GM06990 (cell line): ENCODE data around the gene MGLL.

ENCODE experiments used
- DNase-seq: peaks from one replicate; pipeline ENCODE4 v3.0.0-alpha.2; 2011; ENCODE audit not compliant: insufficient read length; ENCODE audit errors: extremely low read depth
- H3K27me3 ChIP-seq: replicated peaks from 2 replicates; pipeline ENCODE4 v1.6.0; 2011; ENCODE audit warnings: low read length; ENCODE audit not compliant: control insufficient read depth, insufficient read depth
- H3K36me3 ChIP-seq: 2 replicates; pipeline ENCODE4 v1.5.1; 2011; ENCODE audit warnings: low read length; ENCODE audit not compliant: control insufficient read depth, insufficient read depth
- H3K4me3 ChIP-seq: replicated peaks from 2 replicates; pipeline ENCODE4 v1.5.1; 2011; ENCODE audit warnings: low read depth, mild to moderate bottlenecking, control low read depth, low read length
- TF ChIP-seq, protein P1 (sequence below): IDR thresholded peaks from 2 replicates; pipeline ENCODE4 v1.5.1; 2011; ENCODE audit warnings: low read length, control low read depth, mild to moderate bottlenecking, inconsistent platforms; ENCODE audit not compliant: insufficient read depth, poor library complexity, severe bottlenecking

MGLL gene

DNA sequence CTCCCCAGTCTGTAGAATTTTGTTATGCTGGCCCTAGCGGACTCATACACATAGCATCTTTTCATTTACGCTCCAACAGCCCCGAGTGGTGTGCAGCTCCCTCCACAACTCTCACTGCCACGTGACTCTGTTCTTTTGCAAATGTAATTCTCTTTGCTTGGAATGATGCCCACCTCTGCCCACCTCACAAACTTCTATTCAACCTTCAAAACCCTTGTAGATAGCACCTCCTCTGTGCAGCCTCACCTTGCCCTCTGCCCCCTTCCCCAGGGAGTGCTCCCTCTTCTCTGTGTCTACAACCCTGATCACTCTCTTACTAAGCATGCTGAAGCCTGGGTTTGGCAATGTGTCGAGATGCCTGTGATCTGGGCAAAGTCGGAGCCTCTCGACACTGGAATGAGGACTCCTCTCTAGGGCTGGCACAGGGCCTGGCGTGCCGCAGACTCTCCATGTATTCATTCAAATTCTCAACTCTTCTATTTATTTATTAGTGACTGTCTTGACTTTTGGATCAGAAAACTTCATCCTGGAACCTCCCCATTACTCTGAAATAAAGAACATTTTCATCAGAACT lies 73.5 kb downstream of the MGLL start:
- DNase-seq: no peak
- no peak overlapping the region for H3K4me3 ChIP-seq
- TF ChIP-seq, protein P1, sequence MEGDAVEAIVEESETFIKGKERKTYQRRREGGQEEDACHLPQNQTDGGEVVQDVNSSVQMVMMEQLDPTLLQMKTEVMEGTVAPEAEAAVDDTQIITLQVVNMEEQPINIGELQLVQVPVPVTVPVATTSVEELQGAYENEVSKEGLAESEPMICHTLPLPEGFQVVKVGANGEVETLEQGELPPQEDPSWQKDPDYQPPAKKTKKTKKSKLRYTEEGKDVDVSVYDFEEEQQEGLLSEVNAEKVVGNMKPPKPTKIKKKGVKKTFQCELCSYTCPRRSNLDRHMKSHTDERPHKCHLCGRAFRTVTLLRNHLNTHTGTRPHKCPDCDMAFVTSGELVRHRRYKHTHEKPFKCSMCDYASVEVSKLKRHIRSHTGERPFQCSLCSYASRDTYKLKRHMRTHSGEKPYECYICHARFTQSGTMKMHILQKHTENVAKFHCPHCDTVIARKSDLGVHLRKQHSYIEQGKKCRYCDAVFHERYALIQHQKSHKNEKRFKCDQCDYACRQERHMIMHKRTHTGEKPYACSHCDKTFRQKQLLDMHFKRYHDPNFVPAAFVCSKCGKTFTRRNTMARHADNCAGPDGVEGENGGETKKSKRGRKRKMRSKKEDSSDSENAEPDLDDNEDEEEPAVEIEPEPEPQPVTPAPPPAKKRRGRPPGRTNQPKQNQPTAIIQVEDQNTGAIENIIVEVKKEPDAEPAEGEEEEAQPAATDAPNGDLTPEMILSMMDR: no peak
- peaks cover 8% of the 10 kb centered on the region for H3K36me3 ChIP-seq
- H3K27me3 ChIP-seq: no peaks in the 10 kb centered on the region

DNA sequence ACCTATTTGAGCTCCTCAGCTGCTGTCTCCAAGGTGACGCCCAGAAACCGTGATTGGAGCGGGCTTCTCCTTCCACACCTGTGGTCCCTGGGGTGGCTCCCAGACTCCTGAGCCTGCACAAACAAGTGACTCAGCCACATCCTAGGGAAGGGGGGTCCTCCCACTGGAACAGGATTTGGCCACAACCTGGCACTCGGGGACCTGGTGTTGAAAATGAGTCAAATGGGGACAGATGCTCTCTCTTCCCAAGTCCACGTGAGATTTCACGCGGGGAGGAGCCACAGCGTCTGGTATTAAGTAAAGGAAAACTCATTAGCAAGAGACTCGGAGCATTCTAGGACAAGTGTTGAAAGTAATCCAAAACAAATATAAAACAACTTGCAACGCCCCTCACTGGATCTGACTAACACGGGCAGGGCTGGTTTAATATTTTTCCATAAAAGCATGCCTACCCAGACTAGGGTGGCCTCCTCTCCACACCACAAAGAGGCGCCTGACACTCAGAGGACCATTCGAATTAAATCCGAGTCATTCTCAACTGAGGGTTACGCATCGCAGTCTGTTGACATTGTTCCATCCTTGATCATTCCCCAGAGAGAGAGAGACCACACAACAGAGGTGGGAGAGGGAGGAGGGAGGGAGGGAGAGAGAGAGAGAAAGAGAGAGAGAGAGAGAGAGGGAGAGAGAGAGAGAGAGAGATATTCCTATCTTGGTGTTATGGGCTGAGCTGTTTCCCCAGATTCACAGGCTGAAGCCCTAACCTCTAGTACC lies 74.4 kb downstream of the MGLL start:
- DNase-seq: no peak
- TF ChIP-seq, protein P1: no peak
- Histone ChIP-seq H3K4me3 (no peak overlapping the region), H3K27me3 (no peaks in the 10 kb centered on the region), H3K36me3 (peaks cover 8% of the 10 kb centered on the region)

DNA sequence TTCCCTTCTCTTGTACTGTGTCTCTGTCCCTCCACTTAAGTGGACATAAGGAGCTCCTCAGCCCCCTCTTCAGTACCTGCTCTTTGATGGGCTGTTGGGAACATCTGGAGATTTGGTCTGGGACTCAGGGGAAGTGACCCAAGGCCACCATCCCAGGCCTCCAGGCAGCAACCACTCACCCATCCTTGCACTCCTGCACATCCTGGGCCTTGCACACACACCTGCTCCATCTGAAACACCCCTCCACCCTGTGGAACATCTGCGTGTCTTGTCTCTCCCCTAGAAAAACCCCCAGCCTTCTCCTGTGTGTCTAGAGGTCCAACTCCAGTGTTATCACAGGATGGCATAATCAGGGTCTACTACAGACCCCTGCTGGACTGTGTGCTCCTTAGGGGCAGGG lies 75.2 kb downstream of the MGLL start:
- no peak for DNase-seq
- no peaks in the 10 kb centered on the region for H3K27me3 ChIP-seq
- H3K36me3 ChIP-seq: peaks cover 8% of the 10 kb centered on the region
- TF ChIP-seq, protein P1: no peak
- H3K4me3 ChIP-seq: no peak overlapping the region

DNA sequence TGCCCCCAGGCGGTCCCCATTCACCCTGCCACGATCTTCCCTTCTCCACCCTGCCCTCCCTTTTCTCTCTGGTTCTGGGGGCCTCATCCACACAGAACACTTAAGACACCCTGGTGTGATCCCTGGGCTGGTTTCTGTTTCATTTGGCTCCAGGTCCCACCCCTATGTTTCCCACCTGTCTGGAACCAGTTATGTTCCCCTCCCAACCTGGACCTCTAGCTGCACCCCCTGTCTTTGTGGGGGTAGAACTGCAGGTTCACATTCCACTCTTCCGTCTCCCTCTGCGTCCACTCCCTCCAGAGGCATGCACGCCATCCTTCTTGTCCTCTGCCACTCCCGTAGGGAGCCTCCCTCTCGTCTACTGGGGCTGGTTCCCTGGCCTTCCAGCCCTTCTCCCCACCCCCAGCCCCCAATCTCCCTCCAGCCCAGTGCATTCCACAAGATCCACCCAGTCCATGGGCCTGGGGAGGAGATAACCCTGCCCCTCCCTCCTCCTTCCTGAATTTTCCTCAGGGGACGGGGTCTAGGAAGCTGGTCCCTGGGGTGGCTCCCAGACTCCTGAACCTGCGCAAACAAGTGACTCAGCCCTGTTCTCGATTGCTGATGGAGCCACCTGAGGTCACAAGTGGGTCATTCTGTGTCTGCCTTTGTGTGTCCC lies 75.8 kb downstream of the MGLL start:
- TF ChIP-seq, protein P1: no peak
- Histone ChIP-seq H3K4me3 (no peak overlapping the region), H3K27me3 (no peaks in the 10 kb centered on the region), H3K36me3 (peaks cover 8% of the 10 kb centered on the region)
- no peak for DNase-seq

DNA sequence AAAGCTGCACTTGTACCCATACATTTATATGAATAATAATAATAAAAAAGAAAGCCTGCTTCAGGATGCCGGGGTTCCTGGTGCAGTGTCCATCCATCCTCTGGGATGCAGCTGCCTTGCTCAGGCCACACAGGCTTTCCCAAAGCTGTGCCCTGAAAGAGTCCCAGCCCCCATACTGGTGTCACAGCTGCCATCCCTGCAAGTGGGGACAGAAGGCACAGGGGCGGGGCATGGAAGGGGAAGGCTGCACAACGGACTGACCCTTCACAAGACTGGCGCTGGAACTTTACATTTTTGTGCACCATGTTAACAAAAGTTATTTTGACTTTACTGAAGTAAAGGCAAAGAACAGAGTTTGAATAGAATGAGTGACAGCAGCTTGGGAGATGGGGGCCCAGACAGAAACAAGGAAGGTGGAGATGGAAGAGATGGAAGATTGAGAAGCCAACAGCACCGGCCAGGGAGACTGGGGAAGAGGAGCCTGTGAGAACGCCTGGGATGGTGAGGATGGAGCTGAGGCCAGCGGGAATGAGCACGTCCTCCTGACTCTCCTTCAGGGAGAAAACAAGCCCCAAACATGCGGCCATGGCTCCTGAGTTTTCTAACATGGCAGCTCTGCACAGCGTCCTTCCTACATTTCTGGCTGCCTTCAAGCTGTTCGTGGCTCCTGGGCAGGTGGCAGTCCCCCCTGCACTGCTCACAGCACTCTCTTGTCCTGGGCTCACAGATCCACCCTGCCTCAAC lies 76.5 kb downstream of the MGLL start:
- no peaks in the 10 kb centered on the region for H3K27me3 ChIP-seq
- H3K36me3 ChIP-seq: peaks cover 10% of the 10 kb centered on the region
- no peak for DNase-seq
- TF ChIP-seq, protein P1: no peak
- H3K4me3 ChIP-seq: no peak overlapping the region
